Effector memory CD4-positive, alpha-beta T cell (primary cell): ENCODE results near the gene CMYA5.

ENCODE experiments used
- DNase-seq, 3 donors: peaks; one replicate each; pipeline ENCODE4 v3.0.0-alpha.2; 2020
- H3K27ac ChIP-seq: 2 replicates; pipeline ENCODE4 v1.7.0; 2013; ENCODE audit warnings: mild to moderate bottlenecking, low read length, moderate library complexity; ENCODE audit not compliant: insufficient read depth, poor library complexity, severe bottlenecking
- H3K27me3 ChIP-seq: replicated peaks from 2 replicates; pipeline ENCODE4 v1.7.0; 2013; ENCODE audit warnings: mild to moderate bottlenecking, low read length; ENCODE audit not compliant: insufficient read depth, control insufficient read depth, poor library complexity, severe bottlenecking
- H3K36me3 ChIP-seq: 2 replicates; pipeline ENCODE4 v1.7.0; 2013; ENCODE audit warnings: mild to moderate bottlenecking, low read length, moderate library complexity; ENCODE audit not compliant: control insufficient read depth, insufficient read depth
- H3K4me1 ChIP-seq: 2 replicates; pipeline ENCODE4 v1.7.0; 2013; ENCODE audit warnings: low read length, mild to moderate bottlenecking; ENCODE audit not compliant: control insufficient read depth, insufficient read depth, poor library complexity, severe bottlenecking
- H3K4me3 ChIP-seq: 2 replicates; pipeline ENCODE4 v1.7.0; 2013; ENCODE audit warnings: low read length, low read depth, mild to moderate bottlenecking; ENCODE audit not compliant: insufficient read depth, poor library complexity, severe bottlenecking
- H3K9me3 ChIP-seq: 2 replicates; pipeline ENCODE4 v1.7.0; 2013; ENCODE audit warnings: mild to moderate bottlenecking, low read length, moderate library complexity; ENCODE audit not compliant: control insufficient read depth

The CMYA5 gene

GRCh38 chr5:79684782-79685181 lies 4.9 kb upstream of the CMYA5 start:
- no peaks in the 10 kb centered on the region for H3K9me3 ChIP-seq
- no peak for DNase-seq
- peaks cover 22% of the 10 kb centered on the region for H3K36me3 ChIP-seq
- no peak overlapping the region for H3K4me3 ChIP-seq
- H3K27ac ChIP-seq: no peak overlapping the region
- no peaks in the 10 kb centered on the region for H3K4me1 ChIP-seq
- H3K27me3 ChIP-seq: no peaks in the 10 kb centered on the region

- Histone ChIP-seq H3K9me3 (no peaks in the 10 kb centered on the region), H3K4me3 (no peak overlapping the region), H3K27me3 (no peaks in the 10 kb centered on the region), H3K4me1 (no peaks in the 10 kb centered on the region), H3K27ac (no peak overlapping the region), H3K36me3 (peaks cover 18% of the 10 kb centered on the region)
- no peak for DNase-seq
Observed at GRCh38 chr5:79685627-79686026, 4.0 kb upstream of the CMYA5 start.

- Histone ChIP-seq H3K4me1 (no peaks in the 10 kb centered on the region), H3K27me3 (no peaks in the 10 kb centered on the region), H3K36me3 (peaks cover 13% of the 10 kb centered on the region), H3K27ac (no peak overlapping the region), H3K4me3 (no peak overlapping the region), H3K9me3 (no peaks in the 10 kb centered on the region)
- no peak for DNase-seq
Observed at GRCh38 chr5:79686799-79687198, 2.8 kb upstream of the CMYA5 start.

- Histone ChIP-seq H3K4me3 (no peak overlapping the region), H3K27ac (no peak overlapping the region), H3K36me3 (peaks cover 7% of the 10 kb centered on the region), H3K4me1 (no peaks in the 10 kb centered on the region), H3K27me3 (no peaks in the 10 kb centered on the region), H3K9me3 (no peaks in the 10 kb centered on the region)
- DNase-seq: no peak
Observed at GRCh38 chr5:79687889-79688288, 1.7 kb upstream of the CMYA5 start.

- Histone ChIP-seq H3K36me3 (no peaks in the 10 kb centered on the region), H3K4me1 (no peaks in the 10 kb centered on the region), H3K9me3 (no peaks in the 10 kb centered on the region), H3K4me3 (no peak overlapping the region), H3K27me3 (no peaks in the 10 kb centered on the region), H3K27ac (no peak overlapping the region)
- no peak for DNase-seq
Observed at GRCh38 chr5:79691007-79691406, 1.4 kb downstream of the CMYA5 start.

- no peaks in the 10 kb centered on the region for H3K27me3 ChIP-seq
- no peak overlapping the region for H3K27ac ChIP-seq
- H3K9me3 ChIP-seq: no peaks in the 10 kb centered on the region
- DNase-seq: no peak
- H3K4me3 ChIP-seq: no peak overlapping the region
- no peaks in the 10 kb centered on the region for H3K4me1 ChIP-seq
- H3K36me3 ChIP-seq: no peaks in the 10 kb centered on the region
Observed at GRCh38 chr5:79692596-79692995, 3.0 kb downstream of the CMYA5 start.

GRCh38 chr5:79694183-79694582 lies 4.5 kb downstream of the CMYA5 start:
- DNase-seq: no peak
- no peaks in the 10 kb centered on the region for H3K9me3 ChIP-seq
- no peaks in the 10 kb centered on the region for H3K36me3 ChIP-seq
- no peaks in the 10 kb centered on the region for H3K4me1 ChIP-seq
- H3K4me3 ChIP-seq: no peak overlapping the region
- H3K27ac ChIP-seq: no peak overlapping the region
- H3K27me3 ChIP-seq: no peaks in the 10 kb centered on the region

- Histone ChIP-seq H3K36me3 (no peaks in the 10 kb centered on the region), H3K4me1 (no peaks in the 10 kb centered on the region), H3K27ac (no peak overlapping the region), H3K9me3 (no peaks in the 10 kb centered on the region), H3K27me3 (no peaks in the 10 kb centered on the region), H3K4me3 (no peak overlapping the region)
- DNase-seq: no peak
Observed at GRCh38 chr5:79694652-79695051, 5.0 kb downstream of the CMYA5 start.

- no peak overlapping the region for H3K4me3 ChIP-seq
- no peaks in the 10 kb centered on the region for H3K4me1 ChIP-seq
- no peak overlapping the region for H3K27ac ChIP-seq
- H3K36me3 ChIP-seq: no peaks in the 10 kb centered on the region
- H3K9me3 ChIP-seq: no peaks in the 10 kb centered on the region
- no peak for DNase-seq
- no peaks in the 10 kb centered on the region for H3K27me3 ChIP-seq
Observed at GRCh38 chr5:79695526-79695925, 5.9 kb downstream of the CMYA5 start.

- DNase-seq: no peak
- Histone ChIP-seq H3K4me3 (no peak overlapping the region), H3K9me3 (no peaks in the 10 kb centered on the region), H3K36me3 (no peaks in the 10 kb centered on the region), H3K4me1 (no peaks in the 10 kb centered on the region), H3K27ac (no peak overlapping the region), H3K27me3 (no peaks in the 10 kb centered on the region)
Observed at GRCh38 chr5:79697222-79698170, 7.9 kb downstream of the CMYA5 start.
